NK-92 (cell line): Measurements from ENCODE around the gene MAGEA12.
"Not testable (repeated sequence)": the region's sequence is repeated elsewhere in the genome, so short reads cannot be mapped to it uniquely, and the experiment has no call there.

Source experiments
- DNase-seq: peaks from one replicate; lab custom pipeline; 2025; ENCODE audit not compliant: unreplicated experiment; lab: John Stamatoyannopoulos, UW

The MAGEA12 gene, protein sequence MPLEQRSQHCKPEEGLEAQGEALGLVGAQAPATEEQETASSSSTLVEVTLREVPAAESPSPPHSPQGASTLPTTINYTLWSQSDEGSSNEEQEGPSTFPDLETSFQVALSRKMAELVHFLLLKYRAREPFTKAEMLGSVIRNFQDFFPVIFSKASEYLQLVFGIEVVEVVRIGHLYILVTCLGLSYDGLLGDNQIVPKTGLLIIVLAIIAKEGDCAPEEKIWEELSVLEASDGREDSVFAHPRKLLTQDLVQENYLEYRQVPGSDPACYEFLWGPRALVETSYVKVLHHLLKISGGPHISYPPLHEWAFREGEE

GRCh38 chrX:152733261-152733975, at the start of gene MAGEA12, which contains the start of gene CSAG1:
TSS of gene MAGEA12 (plus strand) at chrX:152733757. CDS start at chrX:152736162, 2,405 bp downstream.
TSS of gene CSAG1 (minus strand) at chrX:152733721. CDS start at chrX:152732460, 1,261 bp downstream.
- DNase-seq, result no peak

DNA sequence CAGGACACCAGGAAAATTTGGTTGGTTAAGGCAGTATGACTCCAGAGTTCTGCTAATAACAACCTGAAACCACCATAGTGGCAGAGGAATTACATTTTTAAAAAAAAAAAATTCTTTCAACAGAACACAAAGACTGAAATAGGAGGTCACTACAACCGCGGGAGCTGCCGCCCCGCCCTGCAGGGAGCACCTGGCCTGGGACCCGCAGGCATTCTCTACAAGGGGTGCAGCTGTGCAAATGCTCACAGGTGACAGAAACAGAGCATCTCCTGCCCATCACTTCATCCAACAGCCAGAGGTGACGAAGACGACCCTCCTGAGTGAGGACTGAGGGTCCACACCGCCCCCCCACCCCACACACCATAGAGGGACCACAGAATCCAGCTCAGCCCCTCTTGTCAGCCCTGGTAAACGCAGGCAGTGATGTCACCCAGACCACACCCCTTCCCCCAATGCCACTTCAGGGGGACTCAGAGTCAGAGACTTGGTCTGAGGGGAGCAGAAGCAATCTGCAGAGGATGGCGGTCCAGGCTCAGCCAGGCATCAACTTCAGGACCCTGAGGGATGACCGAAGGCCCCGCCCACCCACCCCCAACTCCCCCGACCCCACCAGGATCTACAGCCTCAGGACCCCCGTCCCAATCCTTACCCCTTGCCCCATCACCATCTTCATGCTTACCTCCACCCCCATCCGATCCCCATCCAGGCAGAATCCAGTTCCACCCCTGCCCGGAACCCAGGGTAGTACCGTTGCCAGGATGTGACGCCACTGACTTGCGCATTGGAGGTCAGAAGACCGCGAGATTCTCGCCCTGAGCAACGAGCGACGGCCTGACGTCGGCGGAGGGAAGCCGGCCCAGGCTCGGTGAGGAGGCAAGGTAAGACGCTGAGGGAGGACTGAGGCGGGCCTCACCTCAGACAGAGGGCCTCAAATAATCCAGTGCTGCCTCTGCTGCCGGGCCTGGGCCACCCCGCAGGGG, 35.3 kb upstream of the MAGEA12 start, which contains the start of gene MAGEA3:
TSS of gene MAGEA3 (plus strand) at position 843 of the 980 bp plus-strand sequence. CDS start 2,039 bp downstream, outside the sequence.
- not testable (repeated sequence) for DNase-seq

- DNase-seq, result not testable (repeated sequence)
Observed at GRCh38 chrX:152700390-152700789, 33.2 kb upstream of the MAGEA12 start.

GRCh38 chrX:152706500-152706899, 27.1 kb upstream of the MAGEA12 start:
- DNase-seq, result not testable (repeated sequence)

DNA sequence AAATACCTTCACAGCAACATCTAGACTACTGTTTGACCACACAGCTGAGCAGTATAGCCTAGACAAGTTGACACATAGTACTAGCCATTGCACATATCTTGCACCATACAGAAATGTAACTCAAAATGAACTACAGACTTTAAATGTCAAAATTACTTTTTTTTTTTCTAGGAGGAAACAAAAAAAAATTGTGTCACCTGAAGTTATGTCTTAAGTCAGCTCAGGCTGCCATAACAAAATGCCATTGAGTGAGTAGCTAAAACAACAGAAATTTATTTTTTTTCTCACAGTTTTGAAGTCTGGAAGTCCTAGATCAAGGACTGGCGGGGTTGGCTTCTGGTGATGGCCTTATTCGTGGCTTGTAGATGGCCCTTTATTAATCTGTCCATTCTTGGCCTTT, 24.4 kb upstream of the MAGEA12 start, which contains the start of gene CSAG2:
TSS of gene CSAG2 (minus strand) at position 101 of the 400 bp plus-strand sequence. CDS start 161 bp downstream, outside the sequence.
- DNase-seq, result not testable (repeated sequence)

GRCh38 chrX:152713195-152713594, 20.4 kb upstream of the MAGEA12 start:
- DNase-seq, result not testable (repeated sequence)

GRCh38 chrX:152713815-152714787, 19.5 kb upstream of the MAGEA12 start, which contains the start of gene MAGEA2B:
TSS of gene MAGEA2B (plus strand) at chrX:152714628. CDS start at chrX:152717107, 2,479 bp downstream.
- DNase-seq, result not testable (repeated sequence)

- no peak for DNase-seq
Observed at GRCh38 chrX:152725409-152725808, 8.1 kb upstream of the MAGEA12 start.

DNA sequence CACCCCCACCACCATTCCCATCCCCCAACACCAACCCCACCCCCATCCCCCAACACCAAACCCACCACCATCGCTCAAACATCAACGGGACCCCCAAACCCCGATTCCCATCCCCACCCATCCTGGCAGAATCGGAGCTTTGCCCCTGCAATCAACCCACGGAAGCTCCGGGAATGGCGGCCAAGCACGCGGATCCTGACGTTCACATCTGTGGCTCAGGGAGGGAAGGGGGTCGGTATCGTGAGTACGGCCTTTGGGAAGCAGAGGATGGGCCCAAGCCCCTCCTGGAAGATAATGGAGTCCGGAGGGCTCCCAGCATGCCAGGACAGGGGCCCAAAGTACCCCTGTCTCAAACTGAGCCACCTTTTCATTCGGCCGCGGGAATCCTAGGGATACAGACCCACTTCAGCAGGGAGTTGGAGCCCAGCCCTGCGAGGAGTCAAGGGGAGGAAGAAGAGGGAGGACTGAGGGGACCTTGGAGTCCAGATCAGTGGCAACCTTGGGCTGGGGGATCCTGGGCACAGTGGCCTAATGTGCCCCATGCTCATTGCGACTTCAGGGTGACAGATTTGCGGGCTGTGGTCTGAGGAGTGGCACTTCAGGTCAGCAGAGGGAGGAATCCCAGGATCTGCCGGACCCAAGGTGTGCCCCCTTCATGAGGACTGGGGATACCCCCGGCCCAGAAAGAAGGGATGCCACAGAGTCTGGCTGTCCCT, 744 bp downstream of the MAGEA12 start:
- not testable (repeated sequence) for DNase-seq

- DNase-seq, result no peak
Observed at GRCh38 chrX:152735101-152735500, 1.5 kb downstream of the MAGEA12 start.

- DNase-seq, result no peak
Observed at GRCh38 chrX:152735860-152736511, 2.4 kb downstream of the MAGEA12 start.

- DNase-seq, result not testable (repeated sequence)
Observed at GRCh38 chrX:152736528-152736927, 3.0 kb downstream of the MAGEA12 start.

GRCh38 chrX:152738560-152738959, 5.0 kb downstream of the MAGEA12 start:
- no peak for DNase-seq

DNA sequence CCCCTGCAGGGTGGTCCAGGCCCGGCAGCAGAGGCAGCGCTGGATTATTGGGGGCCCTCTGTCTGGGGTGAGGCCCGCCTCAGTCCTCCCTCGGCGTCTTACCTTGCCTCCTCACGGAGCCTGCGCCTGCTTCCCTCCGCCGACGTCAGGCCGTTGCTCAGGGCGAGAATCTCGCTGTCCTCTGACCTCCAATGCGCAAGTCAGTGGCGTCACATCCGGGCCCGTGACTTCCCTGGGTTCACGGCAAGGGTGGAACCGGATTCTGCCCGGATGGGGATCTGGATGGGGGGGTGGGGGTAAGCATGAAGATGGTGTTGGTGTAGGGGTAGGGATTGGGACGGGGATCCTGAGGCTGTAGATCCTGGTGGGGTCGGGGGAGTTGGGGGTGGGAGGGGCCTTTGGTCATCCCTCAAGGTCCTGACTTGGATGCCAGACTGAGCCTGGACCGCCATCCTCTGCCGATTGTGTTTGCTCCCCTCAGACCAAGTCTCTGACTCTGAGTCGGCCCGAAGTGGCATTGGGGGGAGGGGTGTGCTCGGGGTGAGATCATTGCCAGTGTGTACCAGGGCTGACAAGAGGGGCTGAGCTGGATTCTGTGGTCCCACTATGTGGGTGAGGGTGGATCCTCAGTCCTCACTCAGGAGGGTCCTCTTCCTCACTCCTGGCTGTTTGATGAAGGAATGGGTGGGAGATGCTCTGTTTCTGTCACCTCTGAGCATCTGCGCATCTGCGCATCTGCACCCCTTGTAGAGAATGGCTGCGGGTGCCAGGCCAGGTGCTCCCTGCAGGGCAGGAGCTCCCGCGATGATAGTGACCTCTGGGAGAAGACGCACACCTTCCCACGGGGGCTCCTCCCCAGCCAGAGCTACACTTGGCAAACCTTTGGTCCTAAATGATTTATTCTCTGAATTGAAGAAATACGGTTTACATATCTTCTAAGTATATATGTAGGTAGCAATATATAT, 20.4 kb downstream of the MAGEA12 start, which contains the start of gene MAGEA2:
TSS of gene MAGEA2 (minus strand) at position 157 of the 965 bp plus-strand sequence. CDS start 2,479 bp downstream, outside the sequence.
- DNase-seq, result not testable (repeated sequence)

- not testable (repeated sequence) for DNase-seq
Observed at GRCh38 chrX:152754871-152755270, 21.3 kb downstream of the MAGEA12 start.

DNA sequence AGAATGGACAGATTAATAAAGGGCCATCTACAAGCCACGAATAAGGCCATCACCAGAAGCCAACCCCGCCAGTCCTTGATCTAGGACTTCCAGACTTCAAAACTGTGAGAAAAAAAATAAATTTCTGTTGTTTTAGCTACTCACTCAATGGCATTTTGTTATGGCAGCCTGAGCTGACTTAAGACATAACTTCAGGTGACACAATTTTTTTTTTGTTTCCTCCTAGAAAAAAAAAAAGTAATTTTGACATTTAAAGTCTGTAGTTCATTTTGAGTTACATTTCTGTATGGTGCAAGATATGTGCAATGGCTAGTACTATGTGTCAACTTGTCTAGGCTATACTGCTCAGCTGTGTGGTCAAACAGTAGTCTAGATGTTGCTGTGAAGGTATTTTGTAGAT, 25.4 kb downstream of the MAGEA12 start, which contains the start of gene CSAG3:
TSS of gene CSAG3 (plus strand) at position 301 of the 400 bp plus-strand sequence.
- DNase-seq, result not testable (repeated sequence)

GRCh38 chrX:152759544-152759943, 26.0 kb downstream of the MAGEA12 start:
- DNase-seq, result not testable (repeated sequence)
